HepG2 (cell line): Measurements from ENCODE around the gene HSD3B7. TPM values are rescaled to one million over a fixed set of nuclear protein-coding genes. Genes with fewer than 3 reads are reported as not detected.

Source experiments
- CBX2 ChIP-seq, 2 experiments: fragments of 200-600 bp in 1 of 2; sonication (generic); formaldehyde crosslinking in 1 of 2; IDR thresholded peaks; 2 replicates each; pipeline versions ENCODE4 v1.7.0 to v1.8.1; 2018 to 2022; ENCODE audit warnings: low read depth in 2 of 2, low read length in 1 of 2, mild to moderate bottlenecking in 1 of 2, missing genetic modification reagents in 1 of 2
- GATAD1 ChIP-seq: IDR thresholded peaks from 2 replicates; pipeline ENCODE4 v1.6.1; 2016; ENCODE audit warnings: missing genetic modification reagents, missing compliant biosample characterization
- HOXA3 ChIP-seq: sonication (generic); formaldehyde crosslinking; IDR thresholded peaks from 2 replicates; pipeline ENCODE4 v1.5.0; 2020; ENCODE audit warnings: missing genetic modification reagents
- IRF1 ChIP-seq: sonication (generic); formaldehyde crosslinking; IDR thresholded peaks from 2 replicates; pipeline ENCODE4 v1.4.0; 2020; ENCODE audit warnings: low read depth, mild to moderate bottlenecking, missing genetic modification reagents
- MEIS1 ChIP-seq: sonication (generic); formaldehyde crosslinking; IDR thresholded peaks from 2 replicates; pipeline ENCODE4 v1.9.0; 2021; ENCODE audit warnings: mild to moderate bottlenecking, missing genetic modification reagents, moderate library complexity, borderline replicate concordance
- MIER3 ChIP-seq: IDR thresholded peaks from 2 replicates; pipeline ENCODE4 v1.6.1; 2016; ENCODE audit warnings: missing compliant biosample characterization, borderline replicate concordance
- RARA ChIP-seq: IDR thresholded peaks from 2 replicates; pipeline ENCODE4 v1.6.1; 2016; ENCODE audit warnings: missing genetic modification reagents, missing compliant biosample characterization
- RFXANK ChIP-seq: IDR thresholded peaks from 2 replicates; pipeline ENCODE4 v1.6.1; 2016
- SPEN ChIP-seq: sonication (generic); formaldehyde crosslinking; IDR thresholded peaks from 2 replicates; pipeline ENCODE4 v1.5.1; 2020; ENCODE audit warnings: low read depth, mild to moderate bottlenecking, missing genetic modification reagents
- SRY ChIP-seq: sonication (generic); formaldehyde crosslinking; IDR thresholded peaks from 2 replicates; pipeline ENCODE4 v1.8.0; 2022; ENCODE audit warnings: mild to moderate bottlenecking, missing genetic modification reagents
- TOPORS ChIP-seq: sonication (generic); formaldehyde crosslinking; IDR thresholded peaks from 2 replicates; pipeline ENCODE4 v1.8.0; 2023; ENCODE audit warnings: mild to moderate bottlenecking, missing genetic modification reagents
- ZBTB42 ChIP-seq: sonication (generic); formaldehyde crosslinking; IDR thresholded peaks from 2 replicates; pipeline ENCODE4 v1.5.0; 2020; ENCODE audit warnings: mild to moderate bottlenecking, missing genetic modification reagents
- ZFP90 ChIP-seq: sonication (generic); formaldehyde crosslinking; IDR thresholded peaks from 2 replicates; pipeline ENCODE4 v1.8.0; 2022; ENCODE audit warnings: missing genetic modification reagents, mild to moderate bottlenecking, inconsistent platforms, borderline replicate concordance
- ZKSCAN1 ChIP-seq: fragments of 150-350 bp; IDR thresholded peaks from 2 replicates; pipeline ENCODE4 v1.6.1; 2014; ENCODE audit warnings: low read length
- ZNF263 ChIP-seq: sonication (generic); formaldehyde crosslinking; IDR thresholded peaks from 2 replicates; pipeline ENCODE4 v1.4.0; 2020; ENCODE audit warnings: missing genetic modification reagents
- ZNF296 ChIP-seq: sonication (generic); formaldehyde crosslinking; conservative IDR thresholded peaks from 2 replicates; pipeline ENCODE4 v1.5.0; 2020; ENCODE audit warnings: mild to moderate bottlenecking, missing genetic modification reagents
- ZNF605 ChIP-seq: sonication (generic); formaldehyde crosslinking; IDR thresholded peaks from 2 replicates; pipeline ENCODE4 v1.8.0; 2022; ENCODE audit warnings: mild to moderate bottlenecking, missing genetic modification reagents
- ZNF770 ChIP-seq: sonication (generic); formaldehyde crosslinking; IDR thresholded peaks from 2 replicates; pipeline ENCODE4 v1.5.0; 2020; ENCODE audit warnings: mild to moderate bottlenecking, missing genetic modification reagents
- ZNF816 ChIP-seq: sonication (generic); formaldehyde crosslinking; IDR thresholded peaks from 2 replicates; pipeline ENCODE4 v1.8.0; 2022; ENCODE audit warnings: missing genetic modification reagents, mild to moderate bottlenecking, borderline replicate concordance
- ZNF839 ChIP-seq: sonication (generic); formaldehyde crosslinking; IDR thresholded peaks from 2 replicates; pipeline ENCODE4 v1.4.0; 2020; ENCODE audit warnings: missing genetic modification reagents, mild to moderate bottlenecking, borderline replicate concordance
- polyA plus RNA-seq, 8 experiments: library from polyadenylated mRNA; depleted of rRNA in 3 of 8; stranded (reverse) in 7 of 8; unstranded in 1 of 8; fragments of >200 nt; fragmentation: Illumina TruSeq in 4 of 8; extraction: Trizol in 4 of 8; gene quantifications; 2 replicates each; pipeline versions ENCODE4 v1.2.1 to v1.2.3, GENCODE V29; 2011 to 2016; ENCODE audit warnings: low read depth in 4 of 8, missing spikeins in 1 of 8, mixed read lengths in 1 of 8; ENCODE audit not compliant: insufficient read depth in 1 of 8
- total RNA-seq, 5 experiments: library from RNA; depleted of rRNA; stranded (reverse); fragments of >200 nt; fragmentation: Illumina TruSeq; extraction: Trizol; gene quantifications; 2 replicates each; pipeline ENCODE4 v1.2.3, GENCODE V29; 2016; ENCODE audit warnings: low read depth in 1 of 5
- TF ChIP-seq, protein P1 (sequence below), 2 experiments: IDR thresholded peaks; 2 replicates each; pipeline ENCODE4 v1.6.1; 2011 to 2012; ENCODE audit warnings: low read length in 2 of 2, borderline replicate concordance in 1 of 2, low read depth in 1 of 2, mild to moderate bottlenecking in 1 of 2, moderate library complexity in 1 of 2

HSD3B7 gene
- total and polyA plus RNA-seq, 2 of the 13 experiments (the other 11 are each of a cell fraction or from before 2014, with no cell fraction given): 32.9 to 69.7 TPM

GRCh38 chr16:31033709-31034492 is 48.9 kb downstream of the HSD3B7 start (continued):
- TF ChIP-seq, protein P1, sequence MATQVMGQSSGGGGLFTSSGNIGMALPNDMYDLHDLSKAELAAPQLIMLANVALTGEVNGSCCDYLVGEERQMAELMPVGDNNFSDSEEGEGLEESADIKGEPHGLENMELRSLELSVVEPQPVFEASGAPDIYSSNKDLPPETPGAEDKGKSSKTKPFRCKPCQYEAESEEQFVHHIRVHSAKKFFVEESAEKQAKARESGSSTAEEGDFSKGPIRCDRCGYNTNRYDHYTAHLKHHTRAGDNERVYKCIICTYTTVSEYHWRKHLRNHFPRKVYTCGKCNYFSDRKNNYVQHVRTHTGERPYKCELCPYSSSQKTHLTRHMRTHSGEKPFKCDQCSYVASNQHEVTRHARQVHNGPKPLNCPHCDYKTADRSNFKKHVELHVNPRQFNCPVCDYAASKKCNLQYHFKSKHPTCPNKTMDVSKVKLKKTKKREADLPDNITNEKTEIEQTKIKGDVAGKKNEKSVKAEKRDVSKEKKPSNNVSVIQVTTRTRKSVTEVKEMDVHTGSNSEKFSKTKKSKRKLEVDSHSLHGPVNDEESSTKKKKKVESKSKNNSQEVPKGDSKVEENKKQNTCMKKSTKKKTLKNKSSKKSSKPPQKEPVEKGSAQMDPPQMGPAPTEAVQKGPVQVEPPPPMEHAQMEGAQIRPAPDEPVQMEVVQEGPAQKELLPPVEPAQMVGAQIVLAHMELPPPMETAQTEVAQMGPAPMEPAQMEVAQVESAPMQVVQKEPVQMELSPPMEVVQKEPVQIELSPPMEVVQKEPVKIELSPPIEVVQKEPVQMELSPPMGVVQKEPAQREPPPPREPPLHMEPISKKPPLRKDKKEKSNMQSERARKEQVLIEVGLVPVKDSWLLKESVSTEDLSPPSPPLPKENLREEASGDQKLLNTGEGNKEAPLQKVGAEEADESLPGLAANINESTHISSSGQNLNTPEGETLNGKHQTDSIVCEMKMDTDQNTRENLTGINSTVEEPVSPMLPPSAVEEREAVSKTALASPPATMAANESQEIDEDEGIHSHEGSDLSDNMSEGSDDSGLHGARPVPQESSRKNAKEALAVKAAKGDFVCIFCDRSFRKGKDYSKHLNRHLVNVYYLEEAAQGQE (IDR thresholded peaks at IDR 0.05; ENCODE audit: borderline replicate concordance in 1 of 2, low read depth in 1 of 2, low read length in 2 of 2): peak in 1 of 2 experiments; percentile 40; a peak in 1 of 4 replicates
- no peak for TF ChIP-seq TOPORS (CRISPR knock-in tag)
- TF ChIP-seq SPEN (CRISPR knock-in tag): 0 out of 2 replicates have a peak, but pooled peaks have one; percentile 36
- 0 out of 2 replicates have a peak, but pooled peaks have one; percentile 30 for TF ChIP-seq SRY (CRISPR knock-in tag)
- peak; percentile 15; the same call in 1 of the 2 replicates for TF ChIP-seq MEIS1 (CRISPR knock-in tag)
- peak; percentile 68 for TF ChIP-seq GATAD1
- TF ChIP-seq ZKSCAN1: no peak
- TF ChIP-seq ZNF816: no peak
- no peak for TF ChIP-seq IRF1 (CRISPR knock-in tag)
- TF ChIP-seq RFXANK (CRISPR knock-in tag): no peak
- no peak for TF ChIP-seq ZNF263
- TF ChIP-seq ZBTB42 (CRISPR knock-in tag): no peak
- TF ChIP-seq ZFP90 (CRISPR knock-in tag): 0 out of 2 replicates have a peak, but pooled peaks have one; percentile 15
- peak; percentile 62; the same call in 1 of the 2 replicates for TF ChIP-seq ZNF839 (CRISPR knock-in tag)
- TF ChIP-seq ZNF296 (CRISPR knock-in tag): 0 out of 2 replicates have a peak, but pooled peaks have one; percentile 54
- TF ChIP-seq ZNF770 (CRISPR knock-in tag): 0 out of 2 replicates have a peak, but pooled peaks have one; percentile 5
- TF ChIP-seq CBX2 (IDR thresholded peaks at IDR 0.05; ENCODE audit: low read depth, low read length): no peak
- TF ChIP-seq CBX2 (CRISPR knock-in tag; IDR thresholded peaks at IDR 0.05; ENCODE audit: low read depth): no peak
- TF ChIP-seq HOXA3: peak; percentile 38; the same call in 1 of the 2 replicates
- TF ChIP-seq RARA: peak; percentile 44; the same call in 1 of the 2 replicates
- TF ChIP-seq MIER3 (CRISPR knock-in tag): peak; percentile 57
- TF ChIP-seq ZNF605 (CRISPR knock-in tag): peak; percentile 88
